ENCODE data around the gene DCX. TPM values are rescaled to one million over a fixed set of nuclear protein-coding genes. Genes with fewer than 3 reads are reported as not detected.

Gene DCX
- total RNA-seq, 1 experiment from 2014 or later, result not detected

DNA sequence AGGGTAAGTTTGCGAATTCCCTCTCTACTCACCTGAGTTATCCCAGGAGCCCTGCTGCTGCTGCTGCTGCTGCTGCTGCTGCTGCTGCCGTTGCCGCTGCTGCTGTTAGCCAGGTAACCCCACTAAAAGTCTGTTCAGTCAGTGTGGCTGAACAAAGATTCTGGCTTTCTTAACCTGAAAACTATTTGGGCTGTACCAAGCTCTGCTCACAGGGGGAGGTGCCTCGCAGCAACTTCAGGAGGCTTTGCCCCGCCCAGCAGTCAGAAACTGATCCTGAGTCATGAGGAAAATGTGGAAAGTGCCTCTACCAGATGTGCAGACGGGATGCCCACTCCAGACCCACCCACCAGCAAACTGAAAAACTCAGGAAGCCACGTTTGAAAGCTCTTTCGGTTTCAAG lies 141.7 kb downstream of the DCX start, which contains the start of gene CAPN6:
CAPN6 (minus strand) TSS at position 145 of the 400 bp plus-strand sequence. CDS start 6,547 bp downstream, outside the sequence.
- Histone ChIP-seq H3K4me2 (ENCODE audit: low read length) (no peak within 1 kb of the TSS), H3F3A (ENCODE audit: low read length, unreplicated experiment) (no peaks in the 10 kb centered on the region), H4K20me1 (ENCODE audit: low read length) (no peaks in the 10 kb centered on the region), H3K79me2 (ENCODE audit: low read length) (no peaks in the 10 kb centered on the region), H3K9ac (ENCODE audit: low read length) (no peak within 1 kb of the TSS), H3K9me2 (replicated peaks; ENCODE audit: low read length) (no peaks in the 10 kb centered on the region), H2AFZ (ENCODE audit: low read length) (no peak within 1 kb of the TSS), H3K4me3 (ENCODE audit: low read length) (no peak within 1 kb of the TSS), H3K36me3 (ENCODE audit: low read depth, low read length) (no peaks in the 10 kb centered on the region), H3K27ac (ENCODE audit: low read length) (no peak within 1 kb of the TSS), H3K9me3 (ENCODE audit: low read length) (no peaks in the 10 kb centered on the region), H3K4me1 (ENCODE audit: insufficient read depth, low read length) (no peaks in the 10 kb centered on the region), H3K27me3 (ENCODE audit: low read length) (peaks cover 16% of the 10 kb centered on the region)
- ATAC-seq, result no peak
- ChIA-PET POLR2A (ENCODE audit: unreplicated experiment) (no interaction called here), CTCF (no interaction called here)
- DNase-seq, result peak; percentile 14
- intact Hi-C loops (cut with micrococcal nuclease), result no loop called here
- no peak for TF ChIP-seq EZH2phosphoT487 (IDR thresholded peaks at IDR 0.05; ENCODE audit: borderline replicate concordance, low read length)
- no peak for TF ChIP-seq CTCF (conservative IDR thresholded peaks at IDR 0.05; ENCODE audit: low read depth, low read length)
- no TSS peak for BruUV-seq (replicated peaks)

- Histone ChIP-seq H3K9ac (ENCODE audit: low read length) (no peak overlapping the region), H3K79me2 (ENCODE audit: low read length) (no peaks in the 10 kb centered on the region), H3K27ac (ENCODE audit: low read length) (no peak overlapping the region), H3K9me3 (ENCODE audit: low read length) (no peaks in the 10 kb centered on the region), H3K4me2 (ENCODE audit: low read length) (no peak overlapping the region), H3K4me1 (ENCODE audit: insufficient read depth, low read length) (no peaks in the 10 kb centered on the region), H2AFZ (ENCODE audit: low read length) (no peak overlapping the region), H3K4me3 (ENCODE audit: low read length) (no peak overlapping the region), H3K27me3 (ENCODE audit: low read length) (peaks cover 19% of the 10 kb centered on the region), H3F3A (ENCODE audit: low read length, unreplicated experiment) (no peaks in the 10 kb centered on the region), H4K20me1 (ENCODE audit: low read length) (no peaks in the 10 kb centered on the region), H3K36me3 (ENCODE audit: low read depth, low read length) (no peaks in the 10 kb centered on the region), H3K9me2 (replicated peaks; ENCODE audit: low read length) (no peaks in the 10 kb centered on the region)
- TF ChIP-seq CTCF (conservative IDR thresholded peaks at IDR 0.05; ENCODE audit: low read depth, low read length), result no peak
- TF ChIP-seq EZH2 (IDR thresholded peaks at IDR 0.05; ENCODE audit: low read length, unreplicated experiment), result no peak
- no peak for TF ChIP-seq EZH2phosphoT487 (IDR thresholded peaks at IDR 0.05; ENCODE audit: borderline replicate concordance, low read length)
- intact Hi-C loops (cut with micrococcal nuclease), result no loop called here
- no TSS peak for BruUV-seq (replicated peaks)
- no peak for DNase-seq
- CTCF ChIA-PET, result no interaction called here
- ATAC-seq, result no peak
- POLR2A ChIA-PET (ENCODE audit: unreplicated experiment), result no interaction called here
These were observed 143.5 kb downstream of the DCX start for GRCh38 chrX:111268506-111268905.

- CTCF ChIA-PET, result no interaction called here
- POLR2A ChIA-PET (ENCODE audit: unreplicated experiment), result no interaction called here
These were observed 146.5 kb downstream of the DCX start for GRCh38 chrX:111265486-111265885.

More at GRCh38 chrX:111265486-111265885, 146.5 kb downstream of the DCX start:
- H3K4me1 ChIP-seq (ENCODE audit: insufficient read depth, low read length), result no peaks in the 10 kb centered on the region
- ATAC-seq (no peak), DNase-seq (no peak)
- TF ChIP-seq EZH2 (IDR thresholded peaks at IDR 0.05; ENCODE audit: low read length, unreplicated experiment) (no peak), EZH2phosphoT487 (IDR thresholded peaks at IDR 0.05; ENCODE audit: borderline replicate concordance, low read length) (no peak), CTCF (conservative IDR thresholded peaks at IDR 0.05; ENCODE audit: low read depth, low read length) (no peak)
- no peak overlapping the region for H3K27ac ChIP-seq (ENCODE audit: low read length)
- no peak overlapping the region for H2AFZ ChIP-seq (ENCODE audit: low read length)
- H3K9me2 ChIP-seq (replicated peaks; ENCODE audit: low read length), result no peaks in the 10 kb centered on the region
- H3K27me3 ChIP-seq (ENCODE audit: low read length), result peaks cover 19% of the 10 kb centered on the region
- no peaks in the 10 kb centered on the region for H3K36me3 ChIP-seq (ENCODE audit: low read depth, low read length)
- BruUV-seq (replicated peaks), result no TSS peak
- no peaks in the 10 kb centered on the region for H3K9me3 ChIP-seq (ENCODE audit: low read length)
- no peaks in the 10 kb centered on the region for H4K20me1 ChIP-seq (ENCODE audit: low read length)
- no peak overlapping the region for H3K4me2 ChIP-seq (ENCODE audit: low read length)
- no peaks in the 10 kb centered on the region for H3K79me2 ChIP-seq (ENCODE audit: low read length)
- H3F3A ChIP-seq (ENCODE audit: low read length, unreplicated experiment), result no peaks in the 10 kb centered on the region
- no peak overlapping the region for H3K9ac ChIP-seq (ENCODE audit: low read length)
- intact Hi-C loops (cut with micrococcal nuclease), result no loop called here
- H3K4me3 ChIP-seq (ENCODE audit: low read length), result no peak overlapping the region

All from PC-3 (cell line).